Activated B cell treated with CpG ODN at 0.5 μM for 24 hours (primary cell): ENCODE measurements around the gene ABCA7. TPM values are rescaled to one million over a fixed set of nuclear protein-coding genes. Genes with fewer than 3 reads are reported as not detected.
A peak's percentile ranks its signal among the peaks of the same experiment; 100 is the strongest.

Source experiments
- ATAC-seq: fragments of 200-7000 bp; cut with Tn5 transposase; one replicate; pipeline ENCODE4 v1.10.0; 2021; ENCODE audit warnings: low read depth, mild to moderate bottlenecking, moderate library complexity
- CTCF ChIA-PET: fragments of 350-600 bp; sonication (Branson Sonifier 250); formaldehyde crosslinking; loops from one replicate; lab custom pipeline; 2021; ENCODE audit warnings: antibody characterized with exemption; lab: Charles Lee
- POLR2A ChIA-PET: fragments of 350-600 bp; sonication (Branson Sonifier 250); formaldehyde crosslinking; loops from one replicate; lab custom pipeline; 2021; ENCODE audit warnings: antibody characterized with exemption; lab: Charles Lee
- DNase-seq: peaks from one replicate; pipeline ENCODE4 v3.0.0; 2022
- H3K27ac Mint-ChIP-seq: one replicate; pipeline ENCODE4 v1.8.0; 2020; ENCODE audit warnings: mixed read lengths
- H3K27me3 Mint-ChIP-seq: one replicate; pipeline ENCODE4 v1.8.0; 2021; ENCODE audit warnings: mixed read lengths
- H3K36me3 Mint-ChIP-seq: one replicate; pipeline ENCODE4 v1.8.0; 2021; ENCODE audit warnings: low read depth, mixed read lengths
- H3K4me1 Mint-ChIP-seq: one replicate; pipeline ENCODE4 v1.8.0; 2021; ENCODE audit warnings: mixed read lengths
- H3K4me3 Mint-ChIP-seq: one replicate; pipeline ENCODE4 v1.8.0; 2020; ENCODE audit warnings: mild to moderate bottlenecking, mixed read lengths
- H3K9me3 Mint-ChIP-seq: one replicate; pipeline ENCODE4 v1.8.0; 2020; ENCODE audit warnings: mixed read lengths
- CTCF ChIP-seq: fragments of 200-600 bp; IDR thresholded peaks from one replicate; pipeline ENCODE4 v1.8.0; 2022; ENCODE audit warnings: antibody characterized with exemption, mild to moderate bottlenecking
- intact Hi-C: fragments of 100-400 bp; cut with micrococcal nuclease; formaldehyde crosslinking; loops from one replicate; pipeline ENCODE4 v1.15.1; 2024
- total RNA-seq: library from RNA; stranded (reverse); gene quantifications from 2 replicates; pipeline ENCODE4 v1.2.3, GENCODE V29; 2022

ABCA7 gene
- total RNA-seq, 1 donor from 2014 or later = 188 TPM

DNA sequence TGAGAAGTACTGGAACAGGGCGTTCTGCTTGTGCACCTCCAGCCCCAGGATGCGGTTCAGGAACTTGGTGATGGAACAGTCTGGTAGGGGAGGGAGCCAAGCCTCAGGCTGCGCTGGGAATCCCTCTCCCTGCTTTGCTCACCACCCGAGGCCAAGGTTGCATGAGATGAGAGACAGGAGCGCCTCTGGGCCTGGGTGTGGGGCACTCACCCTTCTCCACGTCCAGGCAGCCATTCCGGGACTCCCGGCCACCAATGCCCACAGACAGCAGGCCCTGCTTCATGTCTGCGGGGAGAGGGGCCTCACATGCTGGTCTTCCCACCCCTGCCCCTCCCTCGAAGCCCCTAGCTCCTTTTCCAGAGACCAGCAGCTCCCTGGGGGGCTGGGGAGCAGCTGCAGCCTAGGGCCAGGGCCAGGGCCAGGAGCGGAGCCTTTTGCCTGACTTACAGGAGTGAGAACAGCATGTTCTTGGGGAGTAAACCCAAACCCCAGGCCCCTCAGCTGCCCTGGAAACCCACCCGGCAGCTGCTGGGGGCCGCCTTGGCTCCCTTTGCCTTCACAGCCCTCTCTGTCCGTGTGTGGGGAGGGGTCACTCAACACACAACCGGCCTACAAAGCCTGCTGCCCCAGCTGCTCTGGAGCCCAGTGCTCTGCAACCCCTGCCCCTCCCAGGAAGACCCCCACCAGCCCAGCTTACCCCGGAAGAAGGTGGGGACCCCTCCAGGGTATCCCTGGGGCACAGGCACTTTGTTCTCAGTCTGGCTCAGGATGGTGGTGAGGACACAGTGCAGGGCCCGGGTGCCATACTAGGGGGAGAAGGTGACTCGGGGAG, 71.1 kb downstream of the ABCA7 start:
- Mint-ChIP-seq H3K9me3 (no peaks in the 10 kb centered on the region), H3K27me3 (no peaks in the 10 kb centered on the region), H3K36me3 (peaks cover 29% of the 10 kb centered on the region), H3K4me3 (no peak overlapping the region), H3K27ac (no peak overlapping the region), H3K4me1 (peaks cover 15% of the 10 kb centered on the region)
- DNase-seq (no peak), ATAC-seq (no peak)
- POLR2A ChIA-PET = interaction anchor here (0.6 to 1.1 kb wide), 3 partner anchors 16 to 316 kb away, joined by 3 read pairs; no protein-coding TSS in a partner anchor
- TF ChIP-seq CTCF = no peak
- CTCF ChIA-PET = no interaction called here
- intact Hi-C loops = loop anchor here (5.0 kb wide), 1 partner anchor 81 kb away; no protein-coding TSS in a partner anchor

GRCh38 chr19:1111641-1112267, 71.8 kb downstream of the ABCA7 start:
- TF ChIP-seq CTCF = no peak
- Mint-ChIP-seq H3K27ac (no peak overlapping the region), H3K9me3 (no peaks in the 10 kb centered on the region), H3K4me1 (peaks cover 14% of the 10 kb centered on the region), H3K36me3 (peaks cover 27% of the 10 kb centered on the region), H3K4me3 (no peak overlapping the region), H3K27me3 (no peaks in the 10 kb centered on the region)
- no peak for ATAC-seq
- ChIA-PET POLR2A (interaction anchor here (0.6 to 1.7 kb wide), 6 partner anchors 15 to 316 kb away, joined by 3 to 5 read pairs (median 3); no protein-coding TSS in a partner anchor), CTCF (interaction anchor here (2.3 kb wide), 1 partner anchor 129 kb away, joined by 10 read pairs; the partner anchor contains the start of gene ATP5F1D)
- DNase-seq = no peak
- intact Hi-C loops = loop anchor here (2.0 to 5.0 kb wide), 2 partner anchors 21 to 81 kb away; no protein-coding TSS in a partner anchor

DNA sequence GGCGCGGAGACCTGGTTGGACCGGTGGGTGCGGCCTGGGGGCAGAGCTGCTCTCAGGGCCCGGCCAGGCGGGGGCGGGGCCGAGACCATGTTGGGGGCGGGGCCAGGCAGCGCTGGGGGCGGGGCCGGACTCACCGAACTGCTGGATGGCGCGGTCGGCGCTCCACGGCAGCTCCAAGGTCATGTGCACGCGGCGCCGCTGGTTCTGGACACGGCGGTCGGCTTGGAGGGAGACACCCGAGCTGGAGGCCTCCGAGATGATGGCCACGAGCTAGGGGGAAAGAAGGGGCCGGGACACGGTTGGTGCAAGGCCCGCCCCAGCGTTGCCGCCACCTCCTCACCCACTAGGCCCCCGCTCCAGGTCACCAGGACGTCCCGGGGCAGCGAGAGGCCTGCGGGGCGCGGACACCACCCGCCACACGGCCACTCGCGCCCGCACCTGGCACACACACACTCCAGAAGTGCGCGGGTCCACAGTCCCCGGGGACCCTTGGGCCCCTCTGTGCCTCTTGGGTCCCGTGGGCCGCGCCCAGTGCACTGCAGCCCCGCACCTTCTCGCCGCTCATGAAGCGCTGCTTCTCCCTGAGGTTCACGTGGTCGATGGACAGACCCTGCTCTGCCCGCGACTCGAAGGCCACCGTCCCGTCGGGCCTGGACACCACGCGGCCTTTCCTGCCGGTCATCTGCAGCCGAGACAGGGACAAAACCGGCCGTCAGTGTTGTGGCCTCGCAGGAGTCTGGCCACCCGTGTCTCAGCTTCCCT, 72.5 kb downstream of the ABCA7 start:
- ATAC-seq (no peak), DNase-seq (no peak)
- H3K36me3 Mint-ChIP-seq = peaks cover 25% of the 10 kb centered on the region
- H3K27me3 Mint-ChIP-seq = no peaks in the 10 kb centered on the region
- no peak overlapping the region for H3K4me3 Mint-ChIP-seq
- H3K4me1 Mint-ChIP-seq = peaks cover 7% of the 10 kb centered on the region
- CTCF ChIA-PET = interaction anchor here (1.0 to 2.3 kb wide), 9 partner anchors 11 to 128 kb away, joined by 3 to 24 read pairs (median 5); partner anchors contain the start of gene ATP5F1D
- no peak for TF ChIP-seq CTCF
- intact Hi-C loops = loop anchor here (1.0 to 5.0 kb wide), 3 partner anchors 20 to 128 kb away; no protein-coding TSS in a partner anchor
- H3K27ac Mint-ChIP-seq = no peak overlapping the region
- POLR2A ChIA-PET = interaction anchor here (0.6 to 1.7 kb wide), 11 partner anchors 8 to 157 kb away, joined by 3 to 7 read pairs (median 5); partner anchors contain the start of genes CIRBP and GPX4
- no peaks in the 10 kb centered on the region for H3K9me3 Mint-ChIP-seq

DNA sequence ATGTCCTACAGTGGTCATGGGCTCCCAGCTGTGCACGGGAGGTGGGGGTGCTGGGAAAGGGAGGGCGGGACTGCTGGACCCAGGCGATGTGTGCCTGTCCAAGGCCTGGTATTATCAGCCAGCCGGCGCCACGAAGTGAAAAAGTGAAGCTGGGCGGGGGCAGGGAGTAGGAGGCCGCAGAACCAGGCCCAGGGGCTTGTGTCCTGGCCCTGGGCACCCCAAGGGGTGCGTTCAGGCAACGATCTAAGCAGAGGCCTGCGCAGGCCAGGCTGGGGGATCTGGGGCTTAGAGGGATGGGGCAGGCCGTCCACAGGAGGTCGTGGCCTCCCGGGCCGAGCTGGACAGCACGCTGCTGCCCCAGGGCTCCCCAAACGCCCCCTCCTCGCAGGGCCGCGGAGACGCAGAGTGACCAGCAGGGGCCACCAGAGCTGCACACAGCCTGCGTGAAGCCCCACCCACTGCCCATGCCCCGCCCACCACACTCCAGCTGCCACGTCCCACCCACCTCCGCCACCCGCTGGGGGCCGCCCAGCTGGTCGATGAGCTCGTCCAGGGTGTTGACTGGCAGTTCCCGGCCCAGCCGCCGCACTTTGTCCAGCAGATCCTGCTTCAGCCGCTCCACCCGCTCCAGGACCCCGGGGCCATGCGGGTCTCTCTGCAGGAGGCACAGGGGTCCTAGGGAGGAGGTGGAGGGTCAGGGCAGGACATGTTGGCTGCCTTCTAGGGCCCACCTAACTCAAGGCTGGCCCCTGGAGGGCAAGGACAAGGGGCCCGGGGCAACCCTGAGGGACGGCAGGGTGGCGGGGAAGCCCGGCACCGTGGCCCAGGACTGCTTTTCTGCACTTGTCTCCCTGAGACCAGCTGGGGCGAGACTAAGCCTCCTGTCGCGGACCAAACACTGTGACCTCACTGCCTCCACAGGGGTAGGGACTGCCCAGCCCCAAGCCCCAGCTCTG, 73.4 kb downstream of the ABCA7 start:
- Mint-ChIP-seq H3K27me3 (no peaks in the 10 kb centered on the region), H3K4me3 (no peak overlapping the region), H3K27ac (peak overlapping the region; percentile 41), H3K4me1 (peaks cover 5% of the 10 kb centered on the region), H3K36me3 (peaks cover 28% of the 10 kb centered on the region), H3K9me3 (no peaks in the 10 kb centered on the region)
- ChIA-PET CTCF (interaction anchor here (0.6 to 2.3 kb wide), 17 partner anchors 10 to 129 kb away, joined by 3 to 24 read pairs (median 5); partner anchors contain the start of genes ATP5F1D, SBNO2 and WDR18), POLR2A (interaction anchor here (0.5 to 1.7 kb wide), 18 partner anchors 9 to 156 kb away, joined by 3 to 13 read pairs (median 5); partner anchors contain the start of genes CIRBP and GPX4)
- intact Hi-C loops = loop anchor here (1.0 to 5.0 kb wide), 3 partner anchors 19 to 127 kb away; no protein-coding TSS in a partner anchor
- peak; percentile 84 for DNase-seq
- ATAC-seq = peak; percentile 95
- TF ChIP-seq CTCF = no peak
